Right lung (tissue), 5 donors: ENCODE results near the gene CMTM2. TPM values are rescaled to one million over a fixed set of nuclear protein-coding genes. Genes with fewer than 3 reads are reported as not detected.
"Not testable (repeated sequence)": the region's sequence is repeated elsewhere in the genome, so short reads cannot be mapped to it uniquely, and the experiment has no call there.

ENCODE experiments used
- DNase-seq, 2 donors: peaks; one replicate each; pipeline ENCODE4 v3.0.0-alpha.2; 2013
- polyA plus RNA-seq, 5 donors: library from polyadenylated mRNA; unstranded; fragments of 120-200 nt; gene quantifications; one replicate each; pipeline versions ENCODE4 v1.2.1 to v1.2.3, GENCODE V29; 2013; ENCODE audit warnings: inconsistent platforms in 1 of 5, low replicate concordance in 1 of 5; ENCODE audit not compliant: insufficient read length in 5 of 5, insufficient read depth in 1 of 5

CMTM2 gene
- polyA plus RNA-seq, 5 donors: 0.60 to 1.1 (median 0.95) TPM

DNA sequence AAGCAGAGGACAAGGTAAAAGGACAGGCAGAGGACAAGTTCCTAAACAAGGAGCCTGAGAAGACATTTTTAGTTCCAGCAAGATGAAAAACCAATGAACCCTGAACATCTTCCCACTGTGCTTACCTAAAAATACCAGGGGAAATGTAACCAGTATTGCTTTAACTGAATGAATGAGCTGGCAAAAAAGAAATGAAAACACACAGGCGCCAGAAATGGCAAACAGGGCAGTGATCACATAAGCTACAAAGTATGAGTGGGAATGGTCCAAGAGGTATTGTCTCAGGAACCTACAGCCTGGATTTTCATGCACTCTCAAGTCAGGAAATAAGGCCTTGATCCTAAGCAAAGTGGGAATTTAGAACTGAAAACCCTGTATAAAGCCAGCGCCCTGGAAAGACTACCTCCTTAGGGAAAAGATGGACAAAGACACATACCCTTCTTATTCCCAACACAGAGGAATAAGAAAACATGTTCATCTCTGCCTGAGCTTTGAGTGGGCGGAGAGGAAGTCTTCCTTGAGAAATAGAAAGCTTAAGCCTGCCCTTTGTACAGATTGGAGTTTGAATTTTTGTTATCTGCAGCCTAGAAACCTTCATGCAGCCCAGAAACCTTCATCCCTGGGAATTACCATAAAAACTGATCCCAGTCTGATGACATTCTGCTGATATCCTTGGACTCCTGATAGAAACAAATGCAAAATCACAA, 2.1 kb downstream of the CMTM2 start:
- no peak for DNase-seq

GRCh38 chr16:66585481-66586239, 6.4 kb downstream of the CMTM2 start:
- no peak for DNase-seq

DNA sequence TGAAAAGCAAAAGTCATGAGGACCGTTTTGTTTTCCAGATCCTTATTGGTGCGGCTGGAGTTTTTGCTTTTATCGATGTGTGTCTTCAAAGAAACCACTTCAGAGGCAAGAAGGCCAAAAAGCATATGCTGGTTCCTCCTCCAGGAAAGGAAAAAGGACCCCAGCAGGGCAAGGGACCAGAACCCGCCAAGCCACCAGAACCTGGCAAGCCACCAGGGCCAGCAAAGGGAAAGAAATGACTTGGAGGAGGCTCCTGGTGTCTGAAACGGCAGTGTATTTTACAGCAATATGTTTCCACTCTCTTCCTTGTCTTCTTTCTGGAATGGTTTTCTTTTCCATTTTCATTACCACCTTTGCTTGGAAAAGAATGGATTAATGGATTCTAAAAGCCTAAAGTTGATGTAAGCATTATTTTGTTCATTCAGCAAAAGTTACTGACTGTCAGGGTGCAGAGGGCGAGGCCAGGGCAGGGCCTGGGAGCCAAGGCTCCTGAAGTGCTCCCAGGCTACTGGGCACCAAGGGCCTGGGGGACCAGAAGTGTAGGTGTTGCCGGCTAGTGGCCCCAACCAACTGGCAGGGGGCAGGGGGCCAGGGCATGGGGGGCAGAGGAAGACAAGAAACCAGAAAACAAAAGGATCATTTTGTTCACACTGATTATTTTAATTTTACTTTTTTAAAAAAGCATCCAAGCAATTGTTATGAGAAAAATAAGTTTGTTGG, 8.8 kb downstream of the CMTM2 start:
- no peak for DNase-seq

DNA sequence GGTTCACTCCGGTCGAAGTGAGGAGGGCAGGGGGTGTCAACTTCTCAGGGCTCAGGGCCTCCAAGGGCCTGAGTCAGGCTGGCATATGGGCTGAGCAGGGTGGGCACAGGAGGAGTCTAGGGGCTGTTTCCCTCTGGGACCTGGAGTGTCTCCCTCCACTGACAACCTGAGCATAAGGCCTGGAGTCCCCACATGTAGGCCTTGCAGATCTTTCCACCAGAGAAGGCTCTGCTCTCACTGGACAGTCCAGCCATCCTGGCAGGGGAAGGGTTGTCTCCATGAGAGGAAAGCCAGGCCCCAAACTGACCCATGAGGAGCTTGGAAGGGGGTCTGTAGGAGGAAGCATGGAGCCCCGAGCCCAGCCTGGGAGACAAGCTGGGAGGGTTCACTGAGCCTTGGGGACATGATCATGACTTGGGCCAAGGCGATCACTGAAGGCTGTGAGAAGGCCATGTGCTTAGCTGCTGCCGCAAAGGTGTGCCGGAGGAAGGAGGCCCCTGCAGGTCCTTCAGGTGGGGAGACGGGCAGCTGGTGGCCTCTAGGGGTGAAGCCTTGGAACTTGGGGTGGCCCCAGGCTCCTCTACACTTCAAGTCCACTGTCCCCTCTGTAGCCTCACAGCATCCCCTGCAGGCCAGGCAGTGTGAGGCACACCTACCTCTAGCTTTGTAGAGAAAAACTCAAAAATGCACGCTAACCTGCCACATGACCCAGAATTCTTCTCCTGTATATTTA, 9.9 kb downstream of the CMTM2 start:
- no peak for DNase-seq

DNA sequence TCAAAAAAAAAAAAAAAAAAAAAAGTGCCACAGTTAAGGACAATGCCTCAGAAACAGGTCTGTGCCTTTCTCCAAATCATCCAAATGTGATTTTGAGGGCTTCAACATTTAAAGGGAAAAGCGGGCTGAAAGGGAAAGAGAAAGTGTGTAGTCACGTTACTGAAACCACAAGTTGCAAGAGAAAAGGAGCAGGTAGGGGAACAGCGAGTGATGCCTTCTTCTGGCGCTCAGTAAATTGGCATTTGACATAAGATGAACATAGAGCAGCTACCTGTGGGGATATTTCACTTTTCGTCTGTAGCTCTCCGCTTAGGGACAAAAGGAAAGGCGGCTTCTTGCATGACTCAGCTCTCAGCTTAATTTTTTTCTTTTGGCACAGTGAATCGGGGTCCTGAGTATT, 11.1 kb downstream of the CMTM2 start:
- no peak for DNase-seq

DNA sequence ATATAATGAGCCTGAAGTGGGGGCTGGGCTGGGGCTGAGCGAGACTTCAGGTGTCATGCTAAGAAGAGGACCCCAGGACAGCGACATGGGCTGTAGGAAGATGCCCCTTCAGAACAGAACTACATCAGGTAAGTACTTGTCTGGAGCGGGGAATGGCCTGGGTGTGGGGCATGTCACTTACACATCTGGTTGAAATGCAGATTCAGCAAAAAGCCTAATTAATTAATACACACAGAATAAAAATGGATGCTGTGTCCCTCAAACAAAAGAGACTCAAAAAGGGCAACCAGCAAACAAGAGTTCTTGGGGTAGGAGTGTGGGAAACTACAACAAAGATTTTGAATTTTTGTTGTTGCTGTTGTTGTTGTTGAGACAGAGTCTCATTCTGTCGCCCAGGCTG, 11.8 kb downstream of the CMTM2 start:
- DNase-seq: no peak

DNA sequence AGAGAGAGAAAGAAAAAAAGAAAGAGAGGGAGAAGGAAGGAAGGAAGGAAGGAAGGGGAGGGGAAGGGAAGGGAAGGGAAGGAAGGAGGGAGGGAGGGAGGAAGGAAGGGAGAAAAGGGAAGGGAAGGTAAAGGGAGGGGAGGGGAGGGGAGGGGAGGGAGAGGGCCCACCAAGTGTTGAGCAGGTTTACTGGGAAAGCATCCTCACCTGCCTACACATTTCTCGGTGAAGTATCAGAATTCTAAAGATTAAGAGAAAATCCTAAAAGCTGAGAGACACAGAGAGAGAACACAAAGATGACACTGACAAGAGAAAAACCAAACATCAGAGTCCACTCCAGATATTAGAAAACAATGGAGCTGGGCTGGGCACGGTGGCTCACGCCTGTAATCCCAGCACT, 13.0 kb downstream of the CMTM2 start:
- no peak for DNase-seq

DNA sequence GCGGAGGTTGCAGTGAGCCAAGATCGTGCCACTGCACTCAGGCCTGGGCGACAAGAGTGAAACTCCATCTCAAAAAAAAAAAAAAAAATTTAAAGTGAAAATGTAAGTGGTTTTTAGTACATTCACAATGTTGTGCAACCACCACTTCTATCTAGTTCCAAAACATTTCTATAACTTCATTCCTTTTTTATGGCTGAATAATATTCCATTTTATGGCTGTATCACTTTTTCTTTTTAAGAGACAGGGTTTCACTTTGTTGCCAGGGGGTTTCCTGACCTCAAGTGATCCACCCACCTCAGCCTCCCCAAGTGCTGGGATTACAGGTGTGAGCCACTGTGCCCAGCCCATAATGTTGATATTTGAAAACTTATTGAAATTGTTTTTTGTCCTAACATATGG, 13.6 kb downstream of the CMTM2 start:
- no peak for DNase-seq

GRCh38 chr16:66594739-66595138, 15.5 kb downstream of the CMTM2 start:
- DNase-seq: no peak

- DNase-seq: not testable (repeated sequence)
These were observed 17.3 kb downstream of the CMTM2 start for GRCh38 chr16:66596559-66596958.

GRCh38 chr16:66596986-66597848, 18.0 kb downstream of the CMTM2 start:
- no peak for DNase-seq

DNA sequence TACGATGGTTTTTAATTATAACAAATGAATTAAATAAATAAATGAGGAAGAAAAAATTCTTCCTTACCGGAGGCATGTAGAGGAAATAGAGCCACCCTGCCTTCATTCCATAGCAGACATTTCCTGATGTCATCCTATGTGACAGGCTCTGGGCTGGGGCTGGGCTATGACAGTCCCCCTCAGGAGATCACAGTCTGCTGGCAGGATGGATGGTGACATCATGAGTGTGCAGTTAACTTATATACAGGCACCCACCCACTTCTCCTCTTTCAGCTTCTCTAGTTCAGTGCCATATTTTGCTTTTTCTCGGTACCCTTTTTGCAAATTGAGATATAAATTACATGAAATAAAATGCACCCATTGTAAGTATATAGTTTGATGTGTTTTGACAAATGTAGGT, 18.8 kb downstream of the CMTM2 start:
- DNase-seq: no peak

GRCh38 chr16:66599726-66600125, 20.5 kb downstream of the CMTM2 start:
- DNase-seq: no peak

DNA sequence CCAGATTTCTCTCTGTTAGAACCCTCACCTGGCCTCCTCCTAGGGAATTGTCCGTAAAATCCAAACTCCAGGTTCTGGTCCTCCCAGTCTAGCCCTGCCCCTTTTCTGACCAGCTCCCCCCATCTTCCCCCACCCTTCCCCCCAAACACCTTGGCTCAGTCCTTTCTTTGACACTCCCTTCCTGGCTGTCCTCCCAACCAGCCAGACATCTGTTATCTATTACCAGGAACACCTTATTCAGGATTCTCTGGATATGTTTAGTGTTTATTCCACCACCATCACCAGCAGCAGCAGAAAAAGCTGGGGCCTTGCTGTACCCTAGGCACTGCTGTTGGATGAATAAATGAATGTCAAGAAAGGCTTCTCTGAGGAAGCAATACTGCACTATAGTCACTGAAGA, 21.2 kb downstream of the CMTM2 start:
- DNase-seq: no peak

DNA sequence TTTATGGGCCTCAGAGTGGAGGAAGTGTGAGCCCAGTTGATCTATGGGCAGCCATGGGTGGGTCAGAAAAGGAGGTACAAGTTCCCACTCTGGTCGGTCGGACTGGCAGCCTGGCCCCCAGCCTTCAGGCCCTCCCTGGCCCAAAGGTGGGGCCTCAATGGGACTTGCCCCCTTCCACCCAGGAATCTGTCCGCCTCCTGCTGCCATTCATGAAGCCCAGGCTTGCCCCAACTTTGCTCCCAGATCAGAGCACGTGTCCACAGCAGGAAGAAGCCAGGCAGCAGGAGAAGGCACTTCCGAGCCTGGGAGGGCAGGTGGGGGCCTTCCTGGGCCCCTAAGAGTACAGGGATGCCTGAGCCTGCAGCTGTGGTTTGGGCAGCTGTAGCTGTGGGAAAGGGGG, 22.2 kb downstream of the CMTM2 start:
- DNase-seq: no peak

- DNase-seq: peak; percentile 80 to 82
These were observed 24.5 kb downstream of the CMTM2 start for GRCh38 chr16:66603537-66604375.

- DNase-seq: peak; percentile 70 to 85
These were observed 25.3 kb downstream of the CMTM2 start, which contains the start of gene CMTM3 for GRCh38 chr16:66604376-66605176. TSS of gene CMTM3 (plus strand) at chr16:66604704. CDS start at chr16:66604806, 102 bp downstream.

DNA sequence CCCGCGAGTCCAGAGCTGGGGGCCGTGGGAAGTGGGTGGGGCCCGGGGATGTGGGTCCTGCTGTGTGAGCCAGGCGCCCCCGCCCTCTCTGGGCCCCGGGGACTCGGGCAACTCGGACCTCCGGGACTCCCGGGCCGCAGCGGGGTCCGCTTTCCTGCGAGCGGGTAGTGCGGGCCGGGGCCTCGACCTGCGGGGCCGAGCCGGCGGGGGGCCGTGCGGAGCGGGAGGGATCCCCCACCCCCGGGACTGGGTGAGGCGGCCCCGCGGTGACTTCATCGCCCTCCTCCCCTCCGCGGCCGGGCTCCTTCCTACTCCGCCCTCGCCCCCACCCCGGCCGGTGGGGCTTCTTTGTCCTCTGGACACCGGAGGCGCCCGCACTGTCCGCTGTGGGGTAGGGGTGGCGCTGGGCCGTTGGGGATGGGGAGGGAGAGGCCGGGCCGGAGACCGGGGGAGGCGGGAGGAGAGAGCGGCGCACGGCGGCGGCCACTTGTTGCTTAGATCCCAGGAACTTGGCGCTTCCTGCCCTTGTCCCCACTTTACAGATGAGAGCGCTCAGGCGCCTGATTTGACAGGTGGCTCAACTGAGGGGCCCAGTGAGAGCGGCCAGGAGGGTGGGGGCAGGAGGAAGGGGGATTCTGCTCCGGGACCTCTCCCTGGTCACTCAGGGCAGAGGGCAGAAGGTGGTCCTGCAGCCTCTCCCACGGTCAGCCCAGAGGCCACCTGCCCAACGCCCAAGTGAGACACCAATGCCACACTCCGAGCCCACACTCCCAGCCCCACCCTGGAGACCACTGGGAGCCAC, 26.1 kb downstream of the CMTM2 start:
- peak; percentile 40 to 56 for DNase-seq
